B cell (primary cell): ENCODE measurements around the gene FAF2.

Experiments used
- EZH2 ChIP-seq: IDR thresholded peaks from 2 replicates; pipeline ENCODE4 v1.6.1; 2012; ENCODE audit warnings: borderline replicate concordance, low read depth, mild to moderate bottlenecking, moderate library complexity, low read length; ENCODE audit not compliant: insufficient read depth, poor library complexity, severe bottlenecking
- TF ChIP-seq, protein P1 (sequence below): fragments of 200-600 bp; IDR thresholded peaks from one replicate; pipeline ENCODE4 v1.8.0; 2022; ENCODE audit warnings: antibody characterized with exemption, mild to moderate bottlenecking

DNA sequence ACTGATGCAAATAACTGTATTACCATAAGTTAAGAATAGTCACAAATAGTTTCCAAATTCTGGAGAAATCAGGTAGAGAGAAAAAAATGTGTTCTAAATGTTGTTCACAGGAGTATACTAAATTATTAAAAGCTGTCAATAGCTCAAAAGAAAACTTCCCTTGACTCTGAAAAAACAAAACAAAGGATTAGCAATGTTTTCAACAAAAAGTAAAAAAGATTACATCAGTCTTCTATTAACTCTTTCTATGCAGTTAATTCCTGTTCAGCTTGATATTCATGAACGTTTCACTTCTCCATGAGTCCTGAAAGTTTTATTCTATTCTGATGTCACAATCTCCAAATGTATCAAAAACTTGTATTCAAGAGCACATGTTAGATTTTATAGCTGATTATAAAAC lies 22.4 kb upstream of the FAF2 start:
- TF ChIP-seq, protein P1, sequence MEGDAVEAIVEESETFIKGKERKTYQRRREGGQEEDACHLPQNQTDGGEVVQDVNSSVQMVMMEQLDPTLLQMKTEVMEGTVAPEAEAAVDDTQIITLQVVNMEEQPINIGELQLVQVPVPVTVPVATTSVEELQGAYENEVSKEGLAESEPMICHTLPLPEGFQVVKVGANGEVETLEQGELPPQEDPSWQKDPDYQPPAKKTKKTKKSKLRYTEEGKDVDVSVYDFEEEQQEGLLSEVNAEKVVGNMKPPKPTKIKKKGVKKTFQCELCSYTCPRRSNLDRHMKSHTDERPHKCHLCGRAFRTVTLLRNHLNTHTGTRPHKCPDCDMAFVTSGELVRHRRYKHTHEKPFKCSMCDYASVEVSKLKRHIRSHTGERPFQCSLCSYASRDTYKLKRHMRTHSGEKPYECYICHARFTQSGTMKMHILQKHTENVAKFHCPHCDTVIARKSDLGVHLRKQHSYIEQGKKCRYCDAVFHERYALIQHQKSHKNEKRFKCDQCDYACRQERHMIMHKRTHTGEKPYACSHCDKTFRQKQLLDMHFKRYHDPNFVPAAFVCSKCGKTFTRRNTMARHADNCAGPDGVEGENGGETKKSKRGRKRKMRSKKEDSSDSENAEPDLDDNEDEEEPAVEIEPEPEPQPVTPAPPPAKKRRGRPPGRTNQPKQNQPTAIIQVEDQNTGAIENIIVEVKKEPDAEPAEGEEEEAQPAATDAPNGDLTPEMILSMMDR = no peak
- TF ChIP-seq EZH2 = no peak
